Hepatocyte (in vitro differentiated cells): ENCODE data around the gene FOXO6. TPM values are rescaled to one million over a fixed set of nuclear protein-coding genes. Genes with fewer than 3 reads are reported as not detected.

Source experiments
- DNase-seq: peaks from one replicate; pipeline ENCODE4 v3.0.0-alpha.2; 2016; ENCODE audit warnings: low spot score
- H2AFZ ChIP-seq: fragments of 200-600 bp; sonication (generic); 2 replicates; pipeline ENCODE4 v1.6.0; 2016; ENCODE audit warnings: antibody characterized with exemption, mild to moderate bottlenecking
- H3K27ac ChIP-seq: fragments of 200-600 bp; sonication (generic); 2 replicates; pipeline ENCODE4 v1.5.1; 2016; ENCODE audit warnings: mild to moderate bottlenecking
- H3K27me3 ChIP-seq: fragments of 200-600 bp; sonication (generic); 2 replicates; pipeline ENCODE4 v1.6.1; 2016
- H3K36me3 ChIP-seq: fragments of 200-600 bp; sonication (generic); replicated peaks from 2 replicates; pipeline ENCODE4 v1.5.1; 2016; ENCODE audit warnings: low read depth; ENCODE audit not compliant: insufficient read depth
- H3K4me1 ChIP-seq: fragments of 200-600 bp; sonication (generic); 2 replicates; pipeline ENCODE4 v1.5.1; 2016; ENCODE audit warnings: mild to moderate bottlenecking, moderate library complexity; ENCODE audit not compliant: insufficient read depth
- H3K4me2 ChIP-seq: fragments of 200-600 bp; sonication (generic); 2 replicates; pipeline ENCODE4 v1.6.0; 2016
- H3K4me3 ChIP-seq: fragments of 200-600 bp; sonication (generic); 2 replicates; pipeline ENCODE4 v1.5.1; 2016; ENCODE audit warnings: mild to moderate bottlenecking
- H3K79me2 ChIP-seq: fragments of 200-600 bp; sonication (generic); 2 replicates; pipeline ENCODE4 v1.6.0; 2017; ENCODE audit warnings: mild to moderate bottlenecking
- H3K9me2 ChIP-seq: fragments of 200-600 bp; sonication (generic); replicated peaks from 2 replicates; pipeline ENCODE4 v1.6.0; 2017; ENCODE audit warnings: mild to moderate bottlenecking; ENCODE audit not compliant: insufficient read depth
- H3K9me3 ChIP-seq: fragments of 200-600 bp; sonication (generic); 2 replicates; pipeline ENCODE4 v1.5.1; 2016; ENCODE audit warnings: low read depth, mild to moderate bottlenecking
- H4K20me1 ChIP-seq: fragments of 200-600 bp; sonication (generic); 2 replicates; pipeline ENCODE4 v1.6.0; 2016; ENCODE audit warnings: mild to moderate bottlenecking; ENCODE audit not compliant: insufficient read depth, poor library complexity, severe bottlenecking
- CTCF ChIP-seq: fragments of 200-600 bp; sonication (generic); IDR thresholded peaks from 2 replicates; pipeline ENCODE4 v1.5.1; 2016; ENCODE audit warnings: antibody characterized with exemption, mild to moderate bottlenecking; ENCODE audit not compliant: poor library complexity
- EZH2 ChIP-seq: fragments of 200-600 bp; sonication (generic); IDR thresholded peaks from 2 replicates; pipeline ENCODE4 v1.6.1; 2016; ENCODE audit warnings: antibody characterized with exemption, mild to moderate bottlenecking, borderline replicate concordance
- EZH2phosphoT487 ChIP-seq: fragments of 200-600 bp; sonication (generic); IDR thresholded peaks from one replicate; pipeline ENCODE4 v1.6.1; 2018; ENCODE audit warnings: antibody characterized with exemption, mild to moderate bottlenecking, low read depth, moderate library complexity; ENCODE audit not compliant: unreplicated experiment, severe bottlenecking
- WGBS: methylation state at CpG from one replicate; pipeline ENCODE4 v1.1.6; 2016; ENCODE audit warnings: low lambda C conversion rate; ENCODE audit errors: missing lambda C conversion rate; 5-methylcytosine and 5-hydroxymethylcytosine counted together
- polyA plus RNA-seq: library from polyadenylated mRNA; unstranded; fragments of >200 nt; fragmentation: Nextera tagmentation; extraction: Ambion mirVana; gene quantifications from 2 replicates; pipeline ENCODE4 v1.2.1, GENCODE V29; 2016
- total RNA-seq: library from RNA; depleted of rRNA; stranded (reverse); fragments of >200 nt; gene quantifications from 2 replicates; pipeline ENCODE4 v1.2.3, GENCODE V29; 2014

Gene FOXO6
- total and polyA plus RNA-seq, 2 experiments from 2014 or later: 0.80 to 5.0 TPM

- peaks cover 35% of the 10 kb centered on the region for H3K4me1 ChIP-seq
- no peak overlapping the region for H3K27ac ChIP-seq
These were observed 3.4 kb downstream of the FOXO6 start for GRCh38 chr1:41364442-41365319.

GRCh38 chr1:41365320-41365633 lies 4.0 kb downstream of the FOXO6 start:
- no peak overlapping the region for H3K4me3 ChIP-seq
- peak overlapping the region; percentile 58 for H3K27ac ChIP-seq
- no peaks in the 10 kb centered on the region for H3K36me3 ChIP-seq
- H3K4me2 ChIP-seq: peak overlapping the region; percentile 89
- peaks cover 35% of the 10 kb centered on the region for H3K4me1 ChIP-seq
- no peaks in the 10 kb centered on the region for H3K79me2 ChIP-seq
- H4K20me1 ChIP-seq: no peaks in the 10 kb centered on the region
- TF ChIP-seq EZH2 (no peak), EZH2phosphoT487 (no peak), CTCF (no peak)
- no peak overlapping the region for H2AFZ ChIP-seq
- H3K9me3 ChIP-seq: no peaks in the 10 kb centered on the region
- no peaks in the 10 kb centered on the region for H3K9me2 ChIP-seq
- no peak for DNase-seq
- H3K27me3 ChIP-seq: peaks cover 18% of the 10 kb centered on the region

More at GRCh38 chr1:41364442-41365319, 3.4 kb downstream of the FOXO6 start:
- no peak for TF ChIP-seq EZH2
- TF ChIP-seq CTCF: no peak
- Histone ChIP-seq H4K20me1 (no peaks in the 10 kb centered on the region), H3K27me3 (peaks cover 18% of the 10 kb centered on the region), H3K4me3 (no peak overlapping the region), H3K79me2 (no peaks in the 10 kb centered on the region), H3K9me2 (no peaks in the 10 kb centered on the region), H2AFZ (no peak overlapping the region), H3K4me2 (no peak overlapping the region), H3K36me3 (no peaks in the 10 kb centered on the region), H3K9me3 (no peaks in the 10 kb centered on the region)
- DNase-seq: no peak
- WGBS: 77% methylated on average over 10 of the region's 10 CpGs

DNA sequence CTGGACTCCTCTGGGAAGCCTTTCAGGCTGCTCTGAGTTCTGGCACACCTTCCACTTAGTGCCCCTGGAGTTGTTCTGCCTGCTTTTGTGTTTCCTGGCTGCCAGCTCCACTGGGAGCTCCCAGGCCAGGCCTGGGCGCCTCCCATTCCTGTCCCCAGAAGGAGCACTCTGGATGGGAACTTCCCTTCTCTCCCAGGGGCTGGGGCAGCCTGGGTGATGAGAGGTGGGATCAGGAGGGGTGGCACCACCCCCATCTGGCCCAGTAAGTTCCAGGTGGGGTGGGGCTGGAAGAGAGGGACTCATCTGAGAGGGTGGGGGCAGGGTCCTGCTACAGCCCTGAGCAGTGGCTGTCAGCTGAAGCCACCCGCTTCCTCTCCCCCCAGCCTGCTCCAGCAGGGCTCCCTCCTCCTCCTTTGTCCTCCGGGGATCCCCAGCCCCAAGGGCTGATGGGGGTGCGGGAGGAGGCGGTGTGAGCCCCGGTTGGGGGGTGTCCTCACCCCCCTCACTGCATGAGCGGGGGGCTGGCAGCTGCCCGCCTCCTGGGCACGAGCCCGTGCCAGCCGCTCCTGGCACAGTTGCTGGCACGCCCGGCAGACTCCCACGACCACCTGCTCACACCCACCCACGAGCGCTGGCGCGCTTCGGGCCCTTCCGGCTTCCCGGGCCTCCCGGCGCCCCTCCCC lies 4.7 kb downstream of the FOXO6 start:
- Histone ChIP-seq H4K20me1 (no peaks in the 10 kb centered on the region), H3K4me3 (peak overlapping the region; percentile 8), H3K27me3 (peaks cover 18% of the 10 kb centered on the region), H3K9me3 (no peaks in the 10 kb centered on the region), H3K4me2 (peak overlapping the region; percentile 89), H3K4me1 (peaks cover 31% of the 10 kb centered on the region), H3K79me2 (no peaks in the 10 kb centered on the region), H3K36me3 (no peaks in the 10 kb centered on the region), H3K27ac (peak overlapping the region; percentile 58), H2AFZ (peak overlapping the region; percentile 15), H3K9me2 (no peaks in the 10 kb centered on the region)
- 18% methylated on average over 6 of the region's 23 CpGs for WGBS
- no peak for DNase-seq
- TF ChIP-seq CTCF (no peak), EZH2 (no peak), EZH2phosphoT487 (no peak)
